OCI-LY1 (cell line): ENCODE data around the gene COL12A1.

Experiments
- H2AFZ ChIP-seq: fragments of 200-600 bp; sonication (generic), shearing (Covaris generic); 2 replicates; pipeline ENCODE4 v1.6.0; 2014; ENCODE audit warnings: antibody characterized with exemption, mild to moderate bottlenecking, low read length
- H3F3A ChIP-seq: fragments of 200-600 bp; sonication (generic), shearing (Covaris generic); 2 replicates; pipeline ENCODE4 v1.6.0; 2014; ENCODE audit warnings: mild to moderate bottlenecking, antibody characterized with exemption, low read length, moderate library complexity; ENCODE audit not compliant: insufficient read depth
- H3K27ac ChIP-seq: fragments of 200-600 bp; sonication (generic); 2 replicates; pipeline ENCODE4 v1.5.1; 2014; ENCODE audit warnings: low read length, mixed run types, mild to moderate bottlenecking, low read depth; ENCODE audit not compliant: poor library complexity, severe bottlenecking
- H3K27me3 ChIP-seq: fragments of 200-600 bp; sonication (generic); 2 replicates; pipeline ENCODE4 v1.6.0; 2014; ENCODE audit warnings: antibody characterized with exemption, mild to moderate bottlenecking, low read length, moderate library complexity; ENCODE audit not compliant: insufficient read depth
- H3K36me3 ChIP-seq: fragments of 200-600 bp; sonication (generic); 2 replicates; pipeline ENCODE4 v1.6.1; 2014; ENCODE audit warnings: mild to moderate bottlenecking, antibody characterized with exemption, low read length, moderate library complexity, mixed read lengths; ENCODE audit not compliant: insufficient read depth
- H3K4me1 ChIP-seq: fragments of 200-600 bp; sonication (generic); 2 replicates; pipeline ENCODE4 v1.5.1; 2014; ENCODE audit warnings: mild to moderate bottlenecking, low read length, moderate library complexity; ENCODE audit not compliant: insufficient read depth, severe bottlenecking
- H3K4me2 ChIP-seq: fragments of 200-600 bp; sonication (generic), shearing (Covaris generic); 2 replicates; pipeline ENCODE4 v1.6.1; 2014; ENCODE audit warnings: low read length
- H3K4me3 ChIP-seq: fragments of 200-600 bp; sonication (generic); 2 replicates; pipeline ENCODE4 v1.5.1; 2014; ENCODE audit warnings: low read length, low read depth, mild to moderate bottlenecking, mixed read lengths; ENCODE audit not compliant: poor library complexity, severe bottlenecking
- H3K79me2 ChIP-seq: fragments of 200-600 bp; shearing (Covaris generic); 2 replicates; pipeline ENCODE4 v1.6.1; 2016; ENCODE audit warnings: mixed run types, low read length, mixed read lengths; ENCODE audit not compliant: insufficient read depth
- H3K9ac ChIP-seq: fragments of 200-600 bp; sonication (generic), shearing (Covaris generic); 2 replicates; pipeline ENCODE4 v1.6.1; 2014; ENCODE audit warnings: mild to moderate bottlenecking, low read length, mixed read lengths
- H3K9me2 ChIP-seq: fragments of 200-600 bp; sonication (generic), shearing (Covaris generic); 2 replicates; pipeline ENCODE4 v1.6.1; 2014; ENCODE audit warnings: low read depth, mild to moderate bottlenecking, low read length, mixed read lengths
- H3K9me3 ChIP-seq: fragments of 200-600 bp; shearing (Covaris generic); 2 replicates; pipeline ENCODE4 v1.6.1; 2014; ENCODE audit warnings: low read length, mixed read lengths
- H4K20me1 ChIP-seq: fragments of 200-600 bp; sonication (generic), shearing (Covaris generic); 2 replicates; pipeline ENCODE4 v1.6.0; 2016; ENCODE audit warnings: mild to moderate bottlenecking, low read length; ENCODE audit not compliant: insufficient read depth
- EZH2 ChIP-seq: fragments of 200-600 bp; sonication (generic), shearing (Covaris generic); IDR thresholded peaks from 2 replicates; pipeline ENCODE4 v1.8.0; 2017; ENCODE audit warnings: borderline replicate concordance, mixed run types, mild to moderate bottlenecking, antibody characterized with exemption, low read length, moderate library complexity, mixed read lengths
- TF ChIP-seq, protein P1 (sequence below): fragments of 200-600 bp; sonication (generic), shearing (Covaris generic); IDR thresholded peaks from 2 replicates; pipeline ENCODE4 v1.5.1; 2017; ENCODE audit warnings: mild to moderate bottlenecking, antibody characterized with exemption, low read length, moderate library complexity, mixed read lengths

COL12A1 gene

DNA sequence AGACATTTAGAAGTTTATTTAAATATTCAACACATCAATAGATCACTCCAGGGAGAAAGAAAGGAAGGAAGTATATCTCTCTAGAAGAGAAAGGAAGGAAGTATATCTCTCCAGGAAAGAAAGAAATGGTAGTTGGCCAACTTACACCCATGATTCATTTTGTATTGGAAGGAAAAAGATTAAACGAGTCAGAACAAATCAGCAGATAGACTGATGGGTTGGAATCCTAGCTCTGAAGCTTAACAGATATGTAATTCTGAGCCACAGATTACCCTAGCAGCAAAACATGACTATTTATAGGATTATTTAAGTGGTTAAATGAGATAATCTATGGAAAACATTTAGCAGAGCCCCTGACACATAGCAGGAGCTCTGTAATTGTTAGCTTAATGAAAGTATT is 27.1 kb downstream of the COL12A1 start:
- Histone ChIP-seq H3K79me2 (no peaks in the 10 kb centered on the region), H3K27me3 (no peaks in the 10 kb centered on the region), H3F3A (no peaks in the 10 kb centered on the region)

DNA sequence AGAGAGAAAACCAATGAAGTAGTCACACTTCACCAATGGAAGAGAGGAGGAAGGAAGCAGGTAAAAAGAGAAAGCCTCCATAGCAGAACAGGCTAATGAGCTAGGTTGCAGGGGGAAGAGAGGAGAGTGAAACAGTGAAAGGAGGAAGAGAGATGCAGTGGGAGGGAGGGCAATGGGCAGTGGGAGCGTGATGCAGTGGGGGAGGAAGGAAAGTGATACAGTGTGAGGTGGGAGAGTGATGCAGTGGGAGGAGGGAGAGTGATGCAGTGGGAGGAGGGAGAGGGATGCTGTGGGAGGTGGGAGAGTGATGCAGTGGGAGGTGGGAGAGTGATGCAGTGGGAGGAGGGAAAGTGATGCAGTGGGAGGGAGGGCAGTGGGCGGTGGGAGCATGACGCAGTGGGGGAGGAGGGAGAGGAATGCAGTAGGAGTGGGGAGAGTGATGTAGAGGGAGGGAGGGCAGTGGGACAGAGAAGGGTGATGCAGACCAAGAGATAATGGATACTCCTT is 29.7 kb downstream of the COL12A1 start:
- H3K27ac ChIP-seq = no peak overlapping the region
- no peaks in the 10 kb centered on the region for H3F3A ChIP-seq
- no peaks in the 10 kb centered on the region for H3K79me2 ChIP-seq
- no peak overlapping the region for H2AFZ ChIP-seq
- no peaks in the 10 kb centered on the region for H4K20me1 ChIP-seq
- H3K4me3 ChIP-seq = no peak overlapping the region
- H3K9me2 ChIP-seq = no peaks in the 10 kb centered on the region
- H3K4me2 ChIP-seq = no peak overlapping the region
- TF ChIP-seq, protein P1, sequence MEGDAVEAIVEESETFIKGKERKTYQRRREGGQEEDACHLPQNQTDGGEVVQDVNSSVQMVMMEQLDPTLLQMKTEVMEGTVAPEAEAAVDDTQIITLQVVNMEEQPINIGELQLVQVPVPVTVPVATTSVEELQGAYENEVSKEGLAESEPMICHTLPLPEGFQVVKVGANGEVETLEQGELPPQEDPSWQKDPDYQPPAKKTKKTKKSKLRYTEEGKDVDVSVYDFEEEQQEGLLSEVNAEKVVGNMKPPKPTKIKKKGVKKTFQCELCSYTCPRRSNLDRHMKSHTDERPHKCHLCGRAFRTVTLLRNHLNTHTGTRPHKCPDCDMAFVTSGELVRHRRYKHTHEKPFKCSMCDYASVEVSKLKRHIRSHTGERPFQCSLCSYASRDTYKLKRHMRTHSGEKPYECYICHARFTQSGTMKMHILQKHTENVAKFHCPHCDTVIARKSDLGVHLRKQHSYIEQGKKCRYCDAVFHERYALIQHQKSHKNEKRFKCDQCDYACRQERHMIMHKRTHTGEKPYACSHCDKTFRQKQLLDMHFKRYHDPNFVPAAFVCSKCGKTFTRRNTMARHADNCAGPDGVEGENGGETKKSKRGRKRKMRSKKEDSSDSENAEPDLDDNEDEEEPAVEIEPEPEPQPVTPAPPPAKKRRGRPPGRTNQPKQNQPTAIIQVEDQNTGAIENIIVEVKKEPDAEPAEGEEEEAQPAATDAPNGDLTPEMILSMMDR = no peak
- no peak for TF ChIP-seq EZH2
- H3K4me1 ChIP-seq = no peaks in the 10 kb centered on the region
- no peaks in the 10 kb centered on the region for H3K27me3 ChIP-seq
- H3K9ac ChIP-seq = no peak overlapping the region
- no peaks in the 10 kb centered on the region for H3K36me3 ChIP-seq
- H3K9me3 ChIP-seq = no peaks in the 10 kb centered on the region

More for the DNA sequence above, 27.1 kb downstream of the COL12A1 start:
- Histone ChIP-seq H3K9me3 (no peaks in the 10 kb centered on the region), H3K4me2 (no peak overlapping the region), H3K9me2 (no peaks in the 10 kb centered on the region), H3K4me3 (no peak overlapping the region), H3K27ac (no peak overlapping the region), H3K4me1 (no peaks in the 10 kb centered on the region), H2AFZ (no peak overlapping the region), H3K9ac (no peak overlapping the region), H4K20me1 (no peaks in the 10 kb centered on the region), H3K36me3 (no peaks in the 10 kb centered on the region)
- TF ChIP-seq, protein P1 = no peak
- no peak for TF ChIP-seq EZH2

- Histone ChIP-seq H3K9ac (no peak overlapping the region), H3K36me3 (no peaks in the 10 kb centered on the region), H3K4me2 (no peak overlapping the region), H3K27me3 (no peaks in the 10 kb centered on the region), H3K4me3 (no peak overlapping the region), H3K4me1 (no peaks in the 10 kb centered on the region), H2AFZ (no peak overlapping the region), H3K27ac (no peak overlapping the region), H3K9me2 (no peaks in the 10 kb centered on the region), H4K20me1 (no peaks in the 10 kb centered on the region), H3K79me2 (no peaks in the 10 kb centered on the region), H3F3A (no peaks in the 10 kb centered on the region), H3K9me3 (no peaks in the 10 kb centered on the region)
- TF ChIP-seq, protein P1 = no peak
- TF ChIP-seq EZH2 = no peak
Observed at GRCh38 chr6:75171986-75172385, 33.9 kb downstream of the COL12A1 start.
